Stimulated activated CD4-positive, alpha-beta T cell treated with anti-CD3 and anti-CD28 coated beads, Interleukin-15, amount 100 ng/mL, for 24 hours (primary cell): ENCODE results near the gene RAP1A.
"Not testable (repeated sequence)": the region's sequence is repeated elsewhere in the genome, so short reads cannot be mapped to it uniquely, and the experiment has no call there.

Experiments used
- DNase-seq: peaks from one replicate; pipeline ENCODE4 v3.0.0-alpha.2; 2020

Gene RAP1A

GRCh38 chr1:111631502-111631901 is 11.9 kb downstream of the RAP1A start:
- no peak for DNase-seq

GRCh38 chr1:111632771-111633170 is 13.2 kb downstream of the RAP1A start:
- DNase-seq = not testable (repeated sequence)

GRCh38 chr1:111633736-111634247 is 14.2 kb downstream of the RAP1A start:
- DNase-seq = no peak

GRCh38 chr1:111635324-111636009 is 15.9 kb downstream of the RAP1A start:
- no peak for DNase-seq

- no peak for DNase-seq
Observed at GRCh38 chr1:111638320-111638719, 18.7 kb downstream of the RAP1A start.

GRCh38 chr1:111639602-111640198 is 20.1 kb downstream of the RAP1A start:
- no peak for DNase-seq

GRCh38 chr1:111643097-111643496 is 23.5 kb downstream of the RAP1A start:
- DNase-seq = no peak

GRCh38 chr1:111643696-111644095 is 24.1 kb downstream of the RAP1A start:
- DNase-seq = no peak

GRCh38 chr1:111644506-111644905 is 24.9 kb downstream of the RAP1A start:
- DNase-seq = no peak

- DNase-seq = no peak
Observed at GRCh38 chr1:111647736-111648135, 28.1 kb downstream of the RAP1A start.

- no peak for DNase-seq
Observed at GRCh38 chr1:111648806-111649205, 29.2 kb downstream of the RAP1A start.

GRCh38 chr1:111649227-111649626 is 29.6 kb downstream of the RAP1A start:
- DNase-seq = no peak

- no peak for DNase-seq
Observed at GRCh38 chr1:111649648-111650047, 30.1 kb downstream of the RAP1A start.

GRCh38 chr1:111653709-111654108 is 34.1 kb downstream of the RAP1A start:
- no peak for DNase-seq

GRCh38 chr1:111654839-111655238 is 35.2 kb downstream of the RAP1A start:
- peak; percentile 29 for DNase-seq

- no peak for DNase-seq
Observed at GRCh38 chr1:111656086-111657017, 36.8 kb downstream of the RAP1A start.

GRCh38 chr1:111658622-111659021 is 39.0 kb downstream of the RAP1A start:
- no peak for DNase-seq

GRCh38 chr1:111660204-111661150 is 40.9 kb downstream of the RAP1A start:
- no peak for DNase-seq

GRCh38 chr1:111664652-111665051 is 45.1 kb downstream of the RAP1A start:
- DNase-seq = no peak

GRCh38 chr1:111665497-111665896 is 45.9 kb downstream of the RAP1A start:
- DNase-seq = no peak

GRCh38 chr1:111666828-111667227 is 47.2 kb downstream of the RAP1A start:
- DNase-seq = no peak

- DNase-seq = no peak
Observed at GRCh38 chr1:111669268-111669667, 49.7 kb downstream of the RAP1A start.
